EL (cell line): ENCODE data around the gene KCNK6.

Experiments
- DNase-seq: peaks from one replicate; pipeline ENCODE4 v3.0.0-alpha.2; 2016

KCNK6 gene

DNA sequence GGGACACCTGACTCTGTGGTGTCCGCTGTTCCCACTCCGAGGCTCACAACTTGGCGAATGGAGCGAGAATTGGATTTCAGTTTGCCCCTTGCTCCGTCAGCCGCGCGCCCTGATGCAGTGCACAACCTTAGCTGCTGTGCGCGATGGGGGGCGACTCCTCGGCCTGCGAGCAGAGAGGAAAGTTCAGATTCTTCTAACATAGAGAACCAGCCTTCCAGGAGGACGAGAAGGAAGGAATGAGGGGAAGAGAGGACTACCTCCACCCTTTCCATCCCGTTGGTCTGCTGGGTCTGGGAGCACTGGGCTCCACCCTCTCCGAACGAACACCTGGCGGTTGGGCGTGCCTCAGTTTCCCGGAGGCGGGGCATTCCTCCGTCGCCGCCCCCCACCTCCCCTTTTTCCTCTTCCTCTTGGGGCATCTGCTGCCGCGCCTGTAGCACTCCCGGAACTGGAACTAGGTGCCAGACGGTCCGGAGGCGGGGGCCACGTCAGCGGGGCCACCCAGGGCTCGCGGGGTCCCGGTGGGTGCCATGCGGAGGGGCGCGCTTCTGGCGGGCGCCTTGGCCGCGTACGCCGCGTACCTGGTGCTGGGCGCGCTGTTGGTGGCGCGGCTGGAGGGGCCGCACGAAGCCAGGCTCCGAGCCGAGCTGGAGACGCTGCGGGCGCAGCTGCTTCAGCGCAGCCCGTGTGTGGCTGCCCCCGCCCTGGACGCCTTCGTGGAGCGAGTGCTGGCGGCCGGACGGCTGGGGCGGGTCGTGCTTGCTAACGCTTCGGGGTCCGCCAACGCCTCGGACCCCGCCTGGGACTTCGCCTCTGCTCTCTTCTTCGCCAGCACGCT, at the start of gene KCNK6:
TSS of gene KCNK6 (plus strand) at position 425 of the 838 bp plus-strand sequence. CDS start at position 531, 106 bp downstream.
- DNase-seq, result peak; percentile 38

DNA sequence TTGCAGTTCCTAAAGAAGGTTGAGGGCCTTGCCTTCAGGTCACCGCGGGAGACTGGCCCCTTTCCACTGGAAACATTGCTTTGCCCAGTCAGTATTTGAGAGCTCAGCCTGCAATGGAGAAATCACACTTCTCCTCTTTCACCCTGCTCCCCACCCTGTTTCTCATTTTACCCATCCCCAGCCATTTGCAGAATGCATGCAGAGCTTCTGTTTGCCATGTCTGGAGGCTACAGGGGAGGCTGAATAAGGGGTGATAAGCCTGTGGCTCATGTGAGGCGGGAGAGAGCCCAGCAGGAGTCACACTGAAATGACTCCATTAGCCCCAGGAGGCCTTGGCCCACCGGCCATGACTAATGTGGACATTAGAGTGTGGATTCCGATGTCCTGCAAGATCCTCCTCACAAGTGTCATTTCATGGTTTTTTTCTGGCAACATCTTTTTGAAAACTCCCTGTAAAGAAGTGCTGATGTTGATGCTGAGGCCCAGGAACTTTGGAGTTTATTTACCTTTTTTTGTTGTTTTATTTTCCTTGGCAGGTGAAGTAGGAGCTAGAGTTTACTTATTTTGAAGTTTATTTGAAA, 49.0 kb upstream of the KCNK6 start:
- peak; percentile 74 for DNase-seq

DNA sequence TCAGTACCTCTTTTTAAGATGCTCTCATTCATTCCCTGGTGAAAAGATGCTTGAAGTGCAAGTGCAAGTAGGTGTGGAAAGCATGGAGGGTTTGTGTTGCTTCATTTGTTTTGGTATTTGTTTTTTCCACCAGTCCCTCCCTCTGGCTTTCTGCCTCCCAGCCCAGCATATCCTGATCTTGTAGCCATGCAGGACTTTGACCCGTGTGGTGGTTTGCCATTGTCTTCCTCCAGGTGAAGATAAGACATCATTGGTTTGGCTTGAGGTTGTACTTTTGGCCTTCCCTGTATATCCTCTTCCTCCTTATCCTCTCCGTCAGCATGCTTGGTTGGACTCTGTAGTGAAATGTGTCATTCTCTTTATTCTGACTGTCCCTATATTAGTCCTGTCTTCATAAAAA, 46.1 kb upstream of the KCNK6 start:
- DNase-seq, result no peak

DNA sequence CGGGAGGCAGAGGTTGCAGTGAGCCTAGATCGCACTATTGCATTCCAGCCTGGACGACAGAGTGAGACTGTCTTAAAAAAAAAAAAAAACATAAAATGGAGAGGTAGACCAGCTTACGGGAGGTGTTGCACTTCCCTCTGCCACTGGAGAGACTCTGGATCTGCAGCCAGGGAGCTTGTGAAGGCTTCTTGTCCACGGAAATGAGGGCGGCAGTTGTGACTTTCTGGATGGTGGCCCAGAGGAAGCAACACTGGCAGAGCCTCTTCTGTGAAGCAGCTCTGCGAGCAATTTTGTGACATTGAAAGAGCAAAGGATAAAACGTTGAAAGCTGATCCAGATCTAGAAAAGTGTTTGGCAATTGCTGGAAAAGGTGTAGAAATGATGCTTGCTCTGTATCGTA, 44.9 kb upstream of the KCNK6 start:
- no peak for DNase-seq

DNA sequence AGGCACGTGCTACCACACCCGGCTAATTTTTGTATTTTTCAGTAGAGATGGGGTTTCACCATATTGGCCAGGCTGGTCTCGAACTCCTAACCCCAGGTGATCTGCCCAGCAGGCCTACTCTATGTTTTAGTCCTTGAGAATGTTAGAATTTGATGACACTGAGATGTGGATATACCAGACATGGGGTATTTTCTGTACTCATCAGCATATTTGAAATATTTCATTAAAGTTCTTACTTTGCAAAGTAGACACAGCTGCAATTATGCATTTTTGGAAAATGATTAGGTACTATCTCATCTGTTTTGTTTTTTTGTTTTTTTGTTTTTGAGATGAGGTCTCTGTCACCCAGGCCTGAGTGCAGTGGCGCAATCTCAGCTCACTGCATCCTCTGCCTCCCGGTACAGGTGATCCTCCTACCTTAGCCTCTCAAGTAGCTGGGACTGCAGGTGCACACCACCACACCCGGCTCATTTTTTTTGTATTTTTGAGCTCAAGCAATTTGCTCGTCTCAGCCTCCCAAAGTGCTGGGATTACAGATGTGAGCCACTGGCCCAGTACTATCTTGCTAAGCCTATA, 42.6 kb upstream of the KCNK6 start:
- DNase-seq, result no peak

DNA sequence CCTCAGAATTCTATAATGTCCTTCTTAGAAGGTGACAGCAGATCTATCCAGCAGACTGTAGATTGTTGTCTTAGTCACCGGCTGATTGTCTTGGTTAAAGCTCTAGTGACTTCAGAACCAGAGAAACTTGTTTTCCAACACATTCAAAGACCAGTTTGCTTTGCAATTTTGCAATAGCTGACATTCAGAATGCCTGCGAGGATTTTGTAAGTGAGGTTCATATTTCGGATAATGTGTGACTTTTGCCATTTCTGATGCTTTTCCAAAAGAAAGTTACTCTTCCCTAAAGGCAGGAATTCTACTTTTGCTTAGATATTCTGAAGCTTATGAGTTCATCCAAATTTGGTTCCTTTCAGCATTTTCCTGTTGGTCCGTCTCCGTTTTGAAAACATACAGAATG, 42.1 kb upstream of the KCNK6 start:
- DNase-seq, result no peak

DNA sequence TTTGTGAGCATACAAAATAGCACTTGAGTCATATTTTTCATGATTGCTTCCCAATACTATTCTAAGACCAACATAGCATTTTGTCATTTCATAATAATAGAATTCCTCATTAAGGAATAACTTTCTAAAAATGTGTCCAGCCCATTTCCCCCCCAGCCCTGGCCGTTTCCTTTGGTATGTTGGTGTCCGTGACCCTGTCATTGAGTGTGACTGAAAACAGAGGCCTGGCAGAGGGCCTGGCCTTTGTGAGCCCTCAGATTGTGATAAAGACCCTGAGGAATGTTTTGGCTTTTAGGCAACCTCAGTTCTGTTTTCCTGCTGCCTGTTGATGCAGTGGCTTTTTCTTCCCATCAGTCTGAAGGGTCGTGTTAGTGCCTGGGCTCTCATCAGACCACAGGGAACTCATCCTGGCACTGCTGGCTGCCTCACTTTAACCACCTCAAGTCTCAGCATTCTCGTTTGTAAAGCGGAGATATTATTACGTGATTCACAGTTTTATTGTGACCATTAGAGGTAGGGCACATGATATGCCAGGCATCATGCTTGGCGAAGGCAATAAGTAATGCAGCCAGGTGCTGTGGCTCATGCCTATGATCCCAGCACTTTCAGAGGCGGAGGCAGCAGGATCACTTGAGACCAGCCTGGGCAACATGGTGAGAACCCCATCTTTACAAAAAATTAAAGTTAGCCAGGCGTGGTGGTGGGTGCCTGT, 41.5 kb upstream of the KCNK6 start:
- DNase-seq, result peak; percentile 90

DNA sequence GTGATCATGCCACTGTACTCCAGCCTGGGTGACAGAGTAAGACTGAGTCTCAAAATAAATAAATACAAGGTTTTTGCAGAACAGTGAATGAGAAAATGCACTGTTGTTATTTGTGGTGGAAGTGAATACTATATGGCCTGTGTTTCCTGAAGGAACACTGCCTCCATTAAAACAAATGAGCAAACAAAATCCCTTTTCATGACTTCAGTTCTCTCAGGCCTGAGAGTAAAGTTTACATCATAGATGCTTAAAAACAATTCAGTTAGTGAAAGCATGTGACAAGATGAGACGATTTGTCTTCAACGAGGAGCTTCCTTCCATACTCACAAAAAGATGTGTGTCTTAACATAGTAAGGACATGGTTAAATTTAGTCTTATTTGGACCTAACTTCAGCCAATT, 40.9 kb upstream of the KCNK6 start:
- DNase-seq, result no peak

DNA sequence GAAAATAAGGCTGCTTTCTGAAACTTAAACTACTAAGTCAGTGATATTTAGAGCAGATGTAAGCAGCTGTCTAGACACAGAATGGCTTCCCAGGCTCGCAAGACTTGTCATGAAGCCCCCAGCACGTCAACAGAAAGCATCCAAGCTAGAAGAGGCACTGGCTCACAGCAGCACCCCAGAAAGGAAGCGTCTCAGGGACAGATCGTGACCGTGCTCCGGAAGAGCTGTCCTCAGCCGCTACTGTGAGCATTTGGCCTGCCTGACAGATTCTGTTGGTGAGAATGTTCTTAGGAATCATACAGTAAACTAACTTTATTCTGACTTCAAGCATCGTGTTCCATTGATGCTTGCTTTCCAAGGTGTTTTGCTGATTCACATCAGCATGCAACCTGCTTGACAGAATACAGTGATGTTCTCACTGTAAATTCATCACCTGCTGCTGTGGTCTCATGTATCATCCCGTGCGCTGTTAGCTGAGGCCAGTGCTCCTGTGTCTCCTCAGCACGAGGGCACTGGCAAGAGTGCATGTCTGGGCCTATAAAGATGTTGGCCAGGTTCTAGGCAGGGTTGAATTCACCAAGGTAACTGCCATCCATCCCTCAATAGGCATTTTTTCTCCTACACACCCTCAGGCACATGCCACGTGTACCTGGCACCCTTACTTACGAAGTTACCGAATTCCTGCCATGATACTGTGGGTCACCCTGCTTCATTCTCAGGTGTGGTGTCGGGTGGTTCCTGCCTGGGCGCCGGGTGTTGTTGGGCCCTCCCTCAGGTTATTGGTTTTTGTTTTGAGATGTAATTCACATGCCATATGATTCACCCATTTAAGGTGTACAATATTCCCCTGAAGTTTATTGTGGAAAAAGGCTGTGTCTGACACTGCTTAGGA, 39.4 kb upstream of the KCNK6 start:
- no peak for DNase-seq

DNA sequence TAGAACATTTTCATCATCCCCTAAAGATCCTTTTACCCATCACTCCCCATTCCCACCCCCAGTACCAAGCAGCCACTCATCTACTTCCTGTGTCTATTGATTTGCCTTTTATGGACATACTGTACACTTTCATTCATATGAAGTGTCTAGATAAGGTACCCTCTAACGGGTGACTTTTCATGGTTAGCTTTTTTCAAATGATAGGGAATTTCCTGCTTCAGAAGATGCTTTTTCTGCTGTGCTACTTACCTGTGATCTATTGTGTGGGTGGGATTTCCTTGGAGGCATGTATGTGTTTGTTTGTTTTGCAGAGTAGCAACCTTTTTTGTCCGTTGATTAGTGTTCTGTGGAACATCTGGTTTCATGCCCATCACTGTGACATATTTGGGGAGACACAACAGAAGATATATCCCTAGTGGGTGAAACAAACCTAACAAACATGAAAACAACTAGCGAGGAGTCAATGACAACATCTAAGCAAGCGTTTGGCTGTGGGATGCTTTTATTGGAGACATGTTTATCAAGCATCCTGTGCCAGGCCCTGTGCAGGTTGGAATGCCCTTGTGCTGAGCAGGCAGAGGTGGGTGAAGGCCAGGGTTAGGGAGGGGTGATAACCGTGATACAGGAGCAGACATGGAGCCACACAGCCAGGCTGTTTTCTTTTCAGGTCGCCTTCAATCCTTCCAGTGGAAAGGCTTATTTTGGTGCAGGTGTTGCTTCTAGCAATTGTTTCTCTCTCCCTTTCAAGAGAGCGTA, 37.7 kb upstream of the KCNK6 start:
- DNase-seq, result no peak

DNA sequence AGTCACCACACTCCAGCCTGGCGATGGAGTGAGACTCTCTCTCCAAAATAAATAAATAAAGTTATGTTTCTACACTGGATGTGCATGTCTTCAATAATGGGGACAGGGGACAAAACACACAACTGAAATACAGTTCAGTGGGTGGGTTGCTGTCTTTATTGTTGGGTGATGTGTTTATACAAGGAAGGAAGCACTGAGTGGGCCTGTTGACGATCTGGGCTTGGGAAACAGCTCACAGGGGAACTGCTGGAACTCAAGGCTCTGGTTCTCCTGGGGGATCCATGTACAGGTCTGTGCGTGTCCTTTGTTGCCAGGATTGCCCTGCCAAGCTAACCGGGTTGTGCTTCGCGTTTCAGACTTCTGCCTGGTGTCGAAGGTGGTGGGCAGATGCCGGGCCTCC, 36.4 kb upstream of the KCNK6 start:
- DNase-seq, result no peak

DNA sequence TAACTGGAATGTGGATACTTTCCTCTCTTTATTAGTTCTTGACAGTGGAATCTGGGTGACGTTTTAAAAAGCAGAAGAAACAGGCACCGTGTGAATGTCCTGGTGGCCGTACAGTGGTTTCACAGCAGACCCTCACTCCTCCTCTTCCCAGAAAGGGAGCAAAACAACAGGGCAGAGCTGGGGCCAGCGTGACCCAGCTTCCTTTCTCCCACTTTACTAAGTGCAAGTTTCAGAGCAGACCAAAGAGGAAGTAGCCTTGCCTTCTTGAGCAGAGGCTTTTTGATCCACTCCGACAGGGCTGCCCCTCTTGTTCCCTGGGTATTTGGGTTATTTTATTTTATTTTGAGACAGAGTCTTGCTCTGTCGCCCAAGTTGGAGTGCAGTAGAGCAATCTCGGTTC, 35.2 kb upstream of the KCNK6 start:
- DNase-seq, result no peak

DNA sequence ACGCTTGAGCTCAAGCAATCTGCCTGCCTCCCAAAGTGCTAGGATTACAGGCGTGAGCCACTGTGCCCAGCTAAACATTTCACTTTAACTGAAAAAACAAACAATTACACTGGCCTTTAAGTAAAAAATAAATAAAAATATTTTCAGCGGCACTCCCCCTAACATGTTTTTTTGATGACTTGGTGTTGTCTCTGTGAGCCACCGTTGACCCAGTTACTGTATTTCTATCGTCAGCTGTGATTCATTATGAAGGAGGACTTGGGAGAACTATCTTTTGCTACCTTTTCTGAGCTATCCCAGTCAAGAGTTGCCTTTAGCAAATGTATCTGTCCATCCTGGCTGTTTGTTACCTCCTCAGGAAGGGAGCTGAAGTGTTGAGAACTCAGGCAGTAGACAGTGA, 34.1 kb upstream of the KCNK6 start:
- DNase-seq, result peak; percentile 35

DNA sequence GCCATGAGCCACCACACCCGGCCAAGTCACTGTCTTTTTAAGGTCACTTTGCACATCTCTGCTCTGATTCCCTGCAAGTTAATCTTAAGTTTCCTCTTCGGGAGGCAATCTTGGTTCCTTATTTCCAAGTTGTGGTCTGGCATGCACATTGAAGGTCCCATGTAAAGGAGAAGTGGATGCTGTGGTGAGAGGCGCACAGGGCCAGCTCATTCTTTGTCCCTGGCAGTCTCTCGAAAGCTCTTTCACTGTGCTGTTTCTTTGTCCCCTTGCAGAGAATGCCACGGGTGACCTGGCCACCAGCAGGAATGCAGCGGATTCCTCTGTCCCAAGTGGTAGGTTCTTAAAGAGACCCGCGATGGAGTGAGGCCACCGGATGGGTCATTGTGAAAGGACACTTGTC, 32.0 kb upstream of the KCNK6 start:
- DNase-seq, result no peak

DNA sequence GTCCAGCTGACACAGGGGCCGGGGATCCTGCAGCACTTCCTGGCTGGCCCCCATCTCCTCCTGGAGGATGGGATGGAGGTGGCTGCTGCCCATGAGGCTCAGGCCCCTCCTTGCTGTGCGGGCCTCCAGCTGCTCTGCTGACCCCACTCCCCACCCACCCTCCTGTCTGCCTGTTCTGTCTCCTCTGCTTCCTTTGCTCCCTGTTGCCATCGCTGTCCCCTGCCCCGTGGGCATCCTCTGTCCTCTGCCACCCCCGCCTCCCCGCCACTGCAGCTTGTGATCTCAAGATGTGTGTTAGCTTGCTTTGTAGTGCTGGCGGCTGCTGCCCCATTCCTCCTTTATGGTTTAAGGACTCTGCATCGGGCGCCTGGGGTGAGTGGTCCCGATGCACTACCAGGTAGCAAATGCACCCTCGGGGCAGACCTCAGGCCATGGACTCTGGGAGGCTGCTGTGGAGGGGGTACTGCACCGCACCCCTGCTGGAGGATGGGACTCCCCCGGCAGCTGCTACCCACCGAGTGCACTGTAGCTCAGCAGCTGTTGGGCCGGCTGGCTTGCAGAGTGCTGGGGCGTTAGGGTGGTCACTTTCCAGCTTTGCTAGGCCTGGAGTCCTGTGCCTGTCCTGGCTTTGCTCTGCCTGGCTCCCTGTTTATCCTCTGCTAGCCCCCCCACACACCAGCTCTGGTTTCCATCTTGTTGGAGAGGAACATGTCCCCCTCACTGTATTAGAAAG, 31.4 kb upstream of the KCNK6 start:
- no peak for DNase-seq

DNA sequence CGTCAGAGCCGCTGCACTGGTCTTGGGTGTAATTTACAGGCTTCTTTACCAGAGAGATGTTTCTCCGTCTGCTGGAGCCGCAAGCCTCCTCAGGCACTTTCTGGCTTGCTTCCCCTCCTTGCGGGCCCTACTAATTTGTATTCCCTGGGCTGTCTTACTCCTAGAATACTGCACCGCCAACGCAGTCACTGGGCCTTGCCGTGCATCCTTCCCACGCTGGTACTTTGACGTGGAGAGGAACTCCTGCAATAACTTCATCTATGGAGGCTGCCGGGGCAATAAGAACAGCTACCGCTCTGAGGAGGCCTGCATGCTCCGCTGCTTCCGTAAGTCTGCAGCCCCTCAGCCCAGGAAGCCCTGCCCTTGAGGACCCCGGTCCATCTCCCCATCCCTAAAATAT, 29.7 kb upstream of the KCNK6 start:
- no peak for DNase-seq

DNA sequence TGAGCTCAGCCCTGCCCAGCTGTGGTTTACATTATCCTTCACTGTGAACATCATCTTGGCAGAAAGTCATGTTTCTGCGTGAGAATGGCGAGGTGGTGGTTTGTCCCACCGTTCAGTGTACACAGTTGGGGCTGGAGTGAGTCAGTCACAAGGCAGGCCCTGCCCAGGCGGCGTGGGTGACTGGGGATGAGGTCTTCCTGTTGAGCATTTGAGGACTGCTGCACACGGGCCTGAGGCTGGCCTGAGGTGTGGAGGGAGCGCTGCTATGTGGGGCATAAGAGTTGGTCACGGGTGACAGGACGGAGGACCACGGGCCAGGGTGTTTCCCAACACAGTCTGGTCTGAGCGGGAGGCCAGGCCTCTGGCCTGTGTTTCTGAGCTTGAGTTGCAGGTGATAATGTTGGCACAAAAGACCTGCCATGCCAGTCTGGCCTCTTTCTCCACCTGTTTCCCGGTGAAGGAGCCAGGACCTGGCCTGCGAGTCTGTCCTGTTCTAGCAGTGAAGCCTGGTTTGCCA, 29.0 kb upstream of the KCNK6 start:
- DNase-seq, result peak; percentile 96

DNA sequence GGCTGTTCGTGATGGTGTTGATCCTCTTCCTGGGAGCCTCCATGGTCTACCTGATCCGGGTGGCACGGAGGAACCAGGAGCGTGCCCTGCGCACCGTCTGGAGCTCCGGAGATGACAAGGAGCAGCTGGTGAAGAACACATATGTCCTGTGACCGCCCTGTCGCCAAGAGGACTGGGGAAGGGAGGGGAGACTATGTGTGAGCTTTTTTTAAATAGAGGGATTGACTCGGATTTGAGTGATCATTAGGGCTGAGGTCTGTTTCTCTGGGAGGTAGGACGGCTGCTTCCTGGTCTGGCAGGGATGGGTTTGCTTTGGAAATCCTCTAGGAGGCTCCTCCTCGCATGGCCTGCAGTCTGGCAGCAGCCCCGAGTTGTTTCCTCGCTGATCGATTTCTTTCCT, 27.8 kb upstream of the KCNK6 start:
- no peak for DNase-seq

DNA sequence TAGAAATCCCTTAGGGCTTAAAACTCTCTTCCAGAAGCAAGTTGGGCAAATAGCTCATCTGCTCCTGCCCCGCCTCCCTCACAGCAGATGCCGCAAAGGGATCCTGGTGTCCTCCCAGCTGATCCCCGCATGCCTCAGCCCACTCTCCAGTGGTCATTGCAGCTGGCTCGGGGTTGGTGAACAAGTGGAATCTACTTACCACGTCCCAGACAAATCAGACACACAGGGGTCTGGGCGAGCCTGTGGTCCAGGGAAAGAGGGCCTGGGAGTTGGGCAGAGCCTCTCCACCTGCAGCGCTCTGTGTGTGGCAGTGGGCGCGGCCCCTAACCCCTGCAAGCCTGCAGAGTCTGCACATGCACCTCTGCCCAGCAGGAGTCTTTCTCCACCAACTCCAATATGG, 26.4 kb upstream of the KCNK6 start:
- no peak for DNase-seq

DNA sequence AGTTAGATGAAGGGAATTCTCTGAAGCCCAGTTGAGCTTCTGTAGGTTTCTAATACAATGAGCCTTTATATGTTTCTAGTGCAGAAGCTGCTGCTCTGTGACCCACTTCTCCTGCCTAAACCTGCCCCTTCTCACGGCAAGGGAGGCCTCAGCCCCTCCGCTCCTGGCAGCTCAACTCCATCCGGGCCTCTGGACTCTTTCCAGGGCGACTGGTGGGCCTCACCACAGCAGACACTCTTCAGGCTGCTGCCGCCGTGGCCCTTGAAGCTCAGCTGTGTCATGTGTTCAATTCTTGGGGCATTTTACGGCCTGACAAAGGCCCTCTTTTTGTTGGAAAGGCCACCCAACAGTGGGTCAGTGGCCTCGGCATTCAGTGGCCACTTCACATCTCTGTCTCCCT, 25.6 kb upstream of the KCNK6 start:
- no peak for DNase-seq
